HG03378 (cell line): ENCODE results near the gene TRIM6.
"Not testable (repeated sequence)": the region's sequence is repeated elsewhere in the genome, so short reads cannot be mapped to it uniquely, and the experiment has no call there.

Experiments
- ATAC-seq: cut with Tn5 transposase; IDR thresholded peaks from one replicate; pipeline ENCODE4 v1.9.1; 2021; ENCODE audit warnings: mild to moderate bottlenecking, moderate library complexity; ENCODE audit not compliant: unreplicated experiment

The TRIM6 gene, protein sequence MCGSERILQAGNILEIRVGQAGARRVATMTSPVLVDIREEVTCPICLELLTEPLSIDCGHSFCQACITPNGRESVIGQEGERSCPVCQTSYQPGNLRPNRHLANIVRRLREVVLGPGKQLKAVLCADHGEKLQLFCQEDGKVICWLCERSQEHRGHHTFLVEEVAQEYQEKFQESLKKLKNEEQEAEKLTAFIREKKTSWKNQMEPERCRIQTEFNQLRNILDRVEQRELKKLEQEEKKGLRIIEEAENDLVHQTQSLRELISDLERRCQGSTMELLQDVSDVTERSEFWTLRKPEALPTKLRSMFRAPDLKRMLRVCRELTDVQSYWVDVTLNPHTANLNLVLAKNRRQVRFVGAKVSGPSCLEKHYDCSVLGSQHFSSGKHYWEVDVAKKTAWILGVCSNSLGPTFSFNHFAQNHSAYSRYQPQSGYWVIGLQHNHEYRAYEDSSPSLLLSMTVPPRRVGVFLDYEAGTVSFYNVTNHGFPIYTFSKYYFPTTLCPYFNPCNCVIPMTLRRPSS

DNA sequence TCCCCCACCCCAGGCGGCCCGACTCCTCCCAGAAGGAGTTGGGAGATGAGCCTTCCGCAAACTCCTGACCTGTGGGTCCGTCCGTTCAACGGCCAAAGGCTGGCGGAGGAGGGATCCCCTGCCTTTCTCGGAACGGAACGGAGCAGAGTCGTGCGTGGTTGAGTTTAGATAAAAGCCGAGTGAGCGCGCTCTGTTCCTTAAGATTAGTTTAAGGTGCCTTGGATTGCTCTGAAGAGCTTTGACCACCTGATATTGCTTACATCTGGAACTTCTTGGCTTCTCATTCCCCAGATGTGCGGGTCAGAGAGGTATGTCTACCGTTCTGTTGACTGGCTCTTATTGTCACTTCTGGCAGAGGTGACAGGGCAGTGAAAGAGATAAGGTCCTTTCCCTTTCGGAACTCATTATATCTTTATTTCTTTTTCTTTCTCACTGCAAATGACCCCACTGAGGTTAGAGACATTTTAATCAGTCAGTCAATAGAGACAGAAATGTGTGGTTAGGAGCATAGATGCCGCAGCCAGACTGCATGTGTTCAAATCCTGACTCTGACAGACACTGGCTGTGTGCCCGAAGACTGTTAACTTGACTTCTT, at the start of gene TRIM6:
TSS of gene TRIM6 (plus strand) at position 31 of the 595 bp plus-strand sequence. CDS start at position 292, 261 bp downstream.
- no peak for ATAC-seq

DNA sequence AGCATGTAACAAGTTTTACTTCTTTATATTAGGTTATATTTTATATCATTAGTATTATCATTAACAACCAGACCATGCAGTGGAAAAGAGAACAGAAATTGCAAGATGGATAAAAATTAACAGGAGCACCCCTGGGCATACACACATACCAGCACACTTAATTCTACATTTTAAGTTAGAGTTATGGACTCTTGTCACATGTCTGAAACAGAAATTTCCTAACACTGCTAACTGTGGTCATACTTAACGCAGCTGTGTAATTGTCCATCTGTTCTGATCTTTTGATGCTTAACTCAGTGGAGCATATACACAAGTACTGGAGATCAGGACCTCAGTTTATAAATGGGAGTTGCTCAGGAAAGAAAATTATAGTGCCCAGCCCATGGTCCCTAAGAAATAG, 48.5 kb upstream of the TRIM6 start:
- peak; percentile 82 for ATAC-seq

DNA sequence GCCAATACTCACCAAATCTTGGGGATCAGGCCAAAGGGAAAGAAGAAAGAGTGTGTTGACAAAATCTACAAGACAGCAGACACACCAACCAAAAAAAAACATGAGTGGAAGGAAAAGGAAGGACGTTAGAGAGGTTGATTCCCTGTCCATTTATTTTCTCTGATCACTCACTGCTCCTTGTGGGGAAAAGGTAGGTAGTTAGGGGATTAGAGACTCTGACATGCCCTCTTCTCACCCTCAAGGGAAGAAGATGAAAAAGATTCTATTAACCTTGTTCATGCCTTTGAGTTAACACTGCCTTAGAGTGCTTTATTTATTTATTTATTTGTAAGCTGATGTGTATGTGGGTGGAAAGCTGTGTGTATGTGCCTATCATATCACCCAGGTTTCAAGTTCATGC, 48.0 kb upstream of the TRIM6 start, which contains the start of gene OR52H1:
TSS of gene OR52H1 (minus strand) at position 101 of the 400 bp plus-strand sequence. CDS start 3,035 bp downstream, outside the sequence.
- no peak for ATAC-seq

DNA sequence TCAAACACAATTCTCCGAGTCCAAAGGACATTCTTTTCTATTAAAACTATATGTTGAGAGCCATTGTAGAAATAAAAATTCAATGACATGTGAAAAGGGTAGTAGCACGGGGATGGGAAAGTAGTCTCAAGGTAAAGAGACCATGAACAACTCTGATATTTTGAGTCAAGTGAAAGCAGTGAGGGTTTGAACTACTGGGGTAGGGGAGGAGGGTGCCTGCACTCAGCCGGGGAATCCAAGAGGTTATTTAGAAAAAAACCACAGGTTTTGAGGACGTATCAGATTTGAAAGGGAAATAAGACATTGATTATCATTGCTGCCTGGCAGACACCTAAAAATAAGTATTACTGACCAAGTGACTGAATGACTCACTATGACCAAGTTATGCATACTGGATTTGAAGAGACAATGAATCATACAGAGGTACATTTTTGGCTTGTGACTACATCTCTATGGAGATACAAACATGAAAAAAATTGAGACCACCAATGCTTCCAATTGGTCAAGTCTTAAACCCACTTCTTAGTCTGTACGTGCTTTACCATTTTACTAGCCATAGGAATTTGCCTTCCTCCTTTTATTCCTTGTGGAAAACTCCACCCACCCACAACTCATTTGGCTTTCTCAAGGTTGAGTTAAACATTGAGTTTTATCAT, 45.9 kb upstream of the TRIM6 start:
- ATAC-seq, result peak; percentile 84

DNA sequence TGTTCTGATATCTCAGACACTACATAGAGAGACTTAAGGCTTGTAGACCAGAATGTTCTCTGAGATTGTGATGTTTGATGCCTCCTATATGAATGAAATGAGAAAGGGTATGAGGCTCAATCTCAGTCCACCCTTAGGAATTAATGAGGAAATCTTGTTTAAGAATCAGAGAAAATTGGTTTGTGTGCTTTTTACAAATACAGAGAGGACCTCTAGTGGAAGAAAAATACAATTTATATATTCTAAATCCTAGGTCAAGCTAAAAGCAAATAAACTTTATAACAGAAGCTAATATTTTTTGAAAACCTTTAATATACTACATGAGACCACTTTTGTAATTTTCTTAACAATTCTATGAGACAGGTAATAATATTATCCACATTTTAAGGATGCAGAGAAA, 43.1 kb upstream of the TRIM6 start:
- ATAC-seq, result no peak

DNA sequence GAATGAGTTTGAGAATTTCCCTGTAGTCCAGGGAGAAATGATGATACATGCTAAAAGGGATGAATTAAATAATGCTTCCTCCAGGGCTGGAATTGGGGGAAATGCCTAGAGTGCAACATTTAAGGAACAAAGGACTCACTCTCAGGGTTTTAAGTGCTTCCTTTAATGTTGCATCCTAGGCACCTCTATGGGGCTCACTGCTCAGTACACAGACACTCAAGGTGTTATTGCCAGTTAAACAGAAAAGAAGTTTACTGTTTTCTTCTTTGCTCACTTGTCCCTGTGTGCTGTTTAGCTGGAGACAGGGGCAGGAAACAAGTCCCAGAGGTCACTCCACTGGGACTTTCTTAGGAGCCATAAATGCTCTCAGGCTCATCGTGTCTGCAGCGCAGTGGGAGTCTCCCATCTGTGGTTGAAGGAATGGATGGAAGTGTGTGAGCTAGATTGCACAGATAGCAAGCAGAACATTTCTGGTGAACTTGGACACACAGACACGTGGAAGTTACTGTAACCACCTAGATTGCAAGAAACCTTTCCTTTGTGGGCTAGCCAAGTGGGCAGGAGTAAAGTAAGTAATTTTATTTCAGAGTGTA, 39.7 kb upstream of the TRIM6 start:
- no peak for ATAC-seq

DNA sequence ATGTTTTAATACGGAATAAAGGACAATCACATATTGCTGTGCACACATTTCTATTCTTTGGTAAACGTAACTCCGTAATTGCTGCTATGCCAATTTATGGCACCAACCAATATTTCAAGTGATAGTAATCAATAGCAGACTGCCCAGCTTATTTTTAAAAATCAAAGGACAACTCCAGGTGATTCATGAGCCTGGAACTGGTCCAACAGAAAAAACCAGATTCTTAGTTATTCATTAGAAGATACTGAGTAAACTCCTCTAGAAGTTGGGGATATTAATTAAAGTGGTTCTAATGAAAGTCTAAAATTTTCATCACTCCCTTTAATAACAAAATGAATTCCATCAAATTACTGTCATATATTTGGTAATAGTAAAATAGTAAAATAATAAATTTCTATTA, 38.7 kb upstream of the TRIM6 start:
- ATAC-seq, result no peak

DNA sequence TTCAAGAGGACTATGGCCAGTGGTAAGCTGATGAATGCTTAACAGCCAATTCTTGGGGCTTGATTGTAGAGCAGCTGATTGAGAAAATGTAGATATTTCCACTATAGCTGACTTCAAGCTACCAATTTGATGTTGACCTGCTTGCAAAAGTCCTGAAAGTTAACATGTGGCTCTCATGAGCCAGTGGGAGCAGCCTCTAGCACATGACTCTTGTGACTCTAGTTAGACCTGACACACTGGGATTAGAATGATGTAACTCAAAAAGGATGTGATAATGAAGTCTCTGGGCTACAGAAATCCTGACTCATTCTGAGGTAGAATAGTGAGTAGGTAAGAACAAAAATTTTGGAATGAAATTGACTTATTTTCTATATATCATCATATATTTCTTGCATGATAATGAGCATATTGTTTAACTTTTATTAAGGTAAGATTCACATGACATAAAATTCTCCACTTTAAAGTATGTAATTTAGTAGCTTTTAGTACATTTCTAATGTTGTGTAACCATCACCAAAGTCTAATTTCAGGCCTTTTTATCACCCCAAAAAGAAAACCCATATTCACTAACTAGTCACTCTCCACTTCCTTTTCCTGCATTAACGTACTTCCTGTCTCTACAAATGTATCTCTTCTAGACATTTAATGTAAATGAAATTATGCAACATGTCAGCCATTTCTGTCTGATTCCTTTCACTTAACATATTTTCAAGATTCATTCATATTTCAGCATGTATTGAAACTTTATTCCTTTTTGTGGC, 32.0 kb upstream of the TRIM6 start:
- ATAC-seq, result no peak

DNA sequence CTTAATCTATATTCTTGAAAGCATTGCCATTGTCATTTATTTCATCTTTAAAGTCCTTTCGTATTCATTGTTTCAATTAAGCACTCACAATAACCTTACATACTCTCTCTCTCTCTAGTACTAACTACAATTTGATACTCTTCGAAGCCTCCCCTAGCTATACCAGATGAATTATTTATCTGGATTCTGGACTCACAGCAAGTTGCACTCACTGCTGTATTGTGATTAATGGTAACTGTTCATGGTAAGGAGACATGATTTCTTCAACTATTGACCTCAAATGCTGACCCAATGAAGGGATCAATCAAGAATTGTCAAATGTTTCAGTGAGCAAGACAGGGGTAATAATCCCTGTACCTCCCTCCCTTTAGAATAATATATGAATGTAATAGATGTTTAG, 21.8 kb upstream of the TRIM6 start:
- ATAC-seq, result no peak

DNA sequence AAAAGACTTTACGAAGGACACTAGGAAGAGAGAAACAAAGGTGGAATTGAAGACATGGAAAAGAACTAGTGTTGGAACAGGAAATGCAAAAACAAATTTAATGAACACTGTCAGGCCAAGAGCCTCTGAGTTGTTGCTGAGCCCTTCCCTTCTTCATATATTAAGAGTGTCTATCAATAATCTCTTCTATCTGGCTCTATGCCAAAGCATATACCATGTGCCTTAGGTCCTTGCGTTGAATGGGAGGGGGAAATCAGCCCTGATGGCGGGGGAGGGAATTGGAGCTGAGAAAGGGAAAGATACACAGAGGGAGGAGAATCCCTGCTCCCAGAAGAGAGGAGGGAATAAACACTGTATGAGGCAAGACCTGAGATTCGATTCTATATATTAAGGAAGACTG, 21.3 kb upstream of the TRIM6 start:
- ATAC-seq, result no peak

DNA sequence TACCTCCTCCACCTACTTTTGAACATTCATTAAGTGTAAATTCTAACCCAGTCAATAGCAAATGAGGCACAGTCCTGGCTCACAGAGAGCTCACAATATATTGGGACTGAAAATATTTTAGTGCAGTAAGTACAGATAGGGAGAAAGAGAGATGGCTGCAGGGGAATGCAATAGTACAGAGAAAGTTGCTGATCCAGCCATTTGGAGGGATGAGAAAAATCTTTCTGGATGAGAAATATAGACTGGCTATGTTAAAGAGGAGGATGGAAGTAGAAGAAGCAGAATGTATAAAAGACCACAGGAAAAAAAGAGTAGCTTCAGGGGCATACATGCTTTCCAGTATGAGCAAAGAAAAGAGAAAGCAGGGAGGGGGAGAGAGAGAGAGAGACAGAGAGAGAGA, 19.3 kb upstream of the TRIM6 start:
- ATAC-seq, result no peak

DNA sequence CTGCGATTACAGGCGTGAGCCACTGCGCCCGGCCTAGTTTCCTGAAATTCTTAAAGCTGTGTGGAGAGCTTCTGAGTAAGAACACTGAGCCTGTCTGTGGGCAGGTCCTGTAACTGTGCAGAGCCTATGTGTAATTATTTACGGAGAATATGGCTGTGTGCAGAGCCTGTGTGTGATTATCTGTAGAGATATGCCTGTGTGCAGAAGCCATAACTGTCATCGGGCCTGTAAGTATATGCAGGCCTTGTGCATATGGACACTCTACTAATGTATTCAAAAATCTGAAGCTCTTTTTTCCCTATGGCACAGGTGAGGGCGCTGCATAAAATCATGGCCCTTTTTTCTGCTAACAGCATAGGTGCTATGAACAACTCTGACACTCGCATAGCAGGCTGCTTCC, 15.9 kb upstream of the TRIM6 start, which contains the start of gene OR52B6:
TSS of gene OR52B6 (plus strand) at position 301 of the 400 bp plus-strand sequence. CDS start at position 301, 0 bp downstream.
- no peak for ATAC-seq

DNA sequence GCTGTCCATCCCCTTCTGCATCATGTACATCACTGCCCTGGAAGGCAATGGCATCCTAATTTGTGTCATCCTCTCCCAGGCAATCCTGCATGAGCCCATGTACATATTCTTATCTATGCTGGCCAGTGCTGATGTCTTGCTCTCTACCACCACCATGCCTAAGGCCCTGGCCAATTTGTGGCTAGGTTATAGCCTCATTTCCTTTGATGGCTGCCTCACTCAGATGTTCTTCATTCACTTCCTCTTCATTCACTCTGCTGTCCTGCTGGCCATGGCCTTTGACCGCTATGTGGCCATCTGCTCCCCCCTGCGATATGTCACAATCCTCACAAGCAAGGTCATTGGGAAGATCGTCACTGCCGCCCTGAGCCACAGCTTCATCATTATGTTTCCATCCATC, 15.4 kb upstream of the TRIM6 start:
- no peak for ATAC-seq

DNA sequence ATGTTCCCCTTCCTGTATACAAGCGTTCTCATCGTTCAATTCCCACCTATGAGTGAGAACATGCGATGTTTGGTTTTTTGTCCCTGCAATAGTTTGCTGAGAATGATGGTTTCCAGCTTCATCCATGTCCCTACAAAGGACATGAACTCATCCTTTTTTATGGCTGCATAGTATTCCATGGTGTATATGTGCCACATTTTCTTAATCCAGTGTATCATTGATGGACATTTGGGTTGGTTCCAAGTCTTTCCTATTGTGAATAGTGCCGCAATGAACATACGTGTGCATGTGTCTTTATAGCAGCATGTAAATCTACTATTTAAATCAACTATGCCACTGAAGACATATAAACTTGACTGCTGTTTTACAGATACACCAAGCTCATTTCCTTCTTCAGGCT, 12.0 kb upstream of the TRIM6 start:
- ATAC-seq, result not testable (repeated sequence)

DNA sequence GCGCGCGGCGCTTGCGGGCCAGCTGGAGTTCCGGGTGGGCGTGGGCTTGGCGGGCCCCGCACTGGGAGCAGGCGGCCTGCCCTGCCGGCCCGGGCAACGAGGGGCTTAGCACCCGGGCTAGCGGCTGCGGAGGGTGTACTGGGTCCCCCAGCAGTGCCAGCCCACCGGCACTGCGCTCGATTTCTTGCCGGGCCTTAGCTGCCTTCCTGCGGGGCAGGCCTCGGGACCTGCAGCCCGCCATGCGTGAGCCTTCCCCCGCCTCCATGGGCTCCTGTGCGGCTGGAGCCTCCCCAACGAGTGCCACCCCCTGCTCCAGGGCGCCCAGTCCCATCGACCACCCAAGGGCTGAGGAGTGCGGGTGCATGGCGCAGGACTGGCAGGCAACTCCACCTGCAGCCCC, 6.5 kb upstream of the TRIM6 start:
- ATAC-seq, result not testable (repeated sequence)

DNA sequence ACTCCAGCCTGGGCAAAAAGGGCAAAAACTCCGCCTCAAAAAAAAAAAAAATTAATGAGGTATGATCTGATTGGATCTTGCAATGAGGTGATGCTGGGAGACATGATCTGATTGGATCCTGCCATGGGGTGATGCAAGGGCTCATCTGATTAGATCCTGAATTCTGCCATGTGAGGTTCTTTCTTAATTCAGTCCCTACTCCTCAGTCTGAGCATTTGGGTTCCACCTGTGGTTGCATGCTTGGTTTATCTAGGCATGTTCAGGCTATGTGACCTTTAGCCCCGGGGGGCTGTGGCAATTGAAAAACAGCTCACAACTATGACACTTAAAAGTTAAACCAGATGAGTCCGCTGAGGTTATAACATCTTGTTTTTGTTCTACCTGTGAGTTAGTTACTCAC, 4.8 kb upstream of the TRIM6 start:
- ATAC-seq, result no peak

DNA sequence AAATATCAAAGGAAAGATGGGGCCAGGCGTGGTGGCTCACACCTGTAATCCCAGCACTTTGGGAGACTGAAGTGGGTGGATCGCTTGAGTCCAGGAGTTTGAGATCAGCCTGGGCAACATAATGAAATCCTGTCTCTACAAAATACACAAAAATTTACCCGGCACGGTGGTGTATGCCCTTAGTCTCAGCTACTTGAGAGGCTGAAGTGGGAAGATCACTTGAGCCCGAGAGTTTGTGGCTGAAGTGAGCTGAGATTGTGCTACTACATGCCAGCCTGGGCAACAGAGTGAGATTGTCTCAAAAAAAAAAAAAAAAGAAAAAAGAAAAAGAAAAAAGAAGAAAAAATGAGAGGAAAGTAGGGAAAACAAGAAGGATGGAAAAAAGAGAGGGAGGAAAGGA, 3.8 kb upstream of the TRIM6 start:
- ATAC-seq, result no peak

DNA sequence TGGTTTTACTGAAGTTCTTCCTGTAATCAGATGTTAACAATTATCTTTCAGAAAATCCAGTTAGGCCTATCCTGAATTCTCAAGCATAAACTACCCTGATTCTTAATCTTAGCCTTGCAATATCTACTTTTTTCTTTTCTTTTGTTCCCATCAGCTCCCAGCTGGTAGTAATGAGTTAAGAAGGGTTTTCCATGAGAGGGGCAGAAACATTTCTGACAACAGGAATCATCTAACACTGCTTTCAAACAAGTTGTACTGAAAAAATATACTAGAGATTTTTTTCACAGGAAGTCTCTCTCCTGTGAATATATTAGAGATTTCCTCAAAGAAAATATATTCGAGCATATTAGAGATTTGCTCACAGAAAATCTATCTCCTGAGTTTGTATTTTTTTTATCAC, 3.3 kb upstream of the TRIM6 start:
- no peak for ATAC-seq

DNA sequence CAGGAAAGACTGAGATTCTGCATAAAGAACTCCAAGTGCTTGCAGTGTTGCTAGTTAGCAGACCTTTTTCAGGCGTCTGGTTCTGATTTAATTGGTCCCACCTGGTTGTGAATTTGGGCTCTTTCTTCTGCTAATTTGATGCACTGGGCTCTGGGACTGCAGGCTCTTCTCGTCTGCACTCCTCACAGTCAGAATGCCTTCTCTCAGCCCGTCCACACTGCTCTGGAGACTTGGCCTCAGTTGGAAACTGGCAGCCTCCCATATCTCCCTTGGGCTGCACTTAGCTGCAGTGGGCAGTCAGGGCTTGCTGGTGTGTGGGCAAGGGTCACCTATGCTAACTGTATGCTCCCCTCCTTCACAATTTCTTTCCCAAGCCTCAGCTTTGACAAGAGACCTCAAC, 1.5 kb downstream of the TRIM6 start:
- no peak for ATAC-seq

DNA sequence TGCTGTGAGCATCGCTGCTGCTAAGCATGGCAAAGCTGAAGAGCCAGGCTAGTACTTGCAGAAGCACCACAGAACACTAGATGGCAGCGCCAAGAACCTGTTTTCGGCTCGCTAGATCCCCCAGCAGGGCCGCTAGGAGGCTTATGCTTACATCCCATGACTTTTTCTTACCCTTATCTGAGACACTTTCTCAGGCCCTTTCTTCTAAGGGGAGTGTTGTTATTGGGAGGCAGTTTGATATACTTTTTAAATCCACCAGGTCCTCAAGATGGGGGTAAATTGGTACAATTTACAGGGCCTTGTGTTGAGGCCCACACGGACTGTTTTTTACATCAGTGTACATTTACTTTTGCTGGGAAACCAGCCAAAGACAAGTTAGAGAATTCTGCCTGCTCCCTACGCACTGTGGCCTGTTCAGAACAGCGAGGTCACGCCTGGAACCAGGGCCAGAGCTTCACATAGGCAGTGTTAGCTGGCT, 4.0 kb downstream of the TRIM6 start:
- ATAC-seq, result peak; percentile 88
